ENCODE data around the gene MAGI2.
"Not testable (repeated sequence)": the region's sequence is repeated elsewhere in the genome, so short reads cannot be mapped to it uniquely, and the experiment has no call there.

The MAGI2 gene

DNA sequence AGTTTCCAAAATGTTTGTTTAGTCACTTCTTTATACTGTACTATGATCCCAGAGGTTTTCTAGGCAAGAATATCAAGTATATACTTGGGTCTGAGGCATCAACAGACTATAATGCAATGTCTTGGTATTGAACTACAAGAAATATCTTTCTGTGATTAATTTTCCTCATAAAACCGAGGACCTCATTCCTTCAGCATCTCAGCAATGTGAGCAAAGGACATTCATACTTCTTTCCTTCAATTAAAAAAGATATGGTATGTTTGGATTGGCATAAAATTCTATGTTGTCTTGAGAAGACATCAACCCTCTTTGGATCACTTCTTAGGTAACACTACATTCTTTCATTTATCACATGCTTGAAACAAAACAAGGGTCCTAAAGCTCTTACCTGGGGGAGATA, 1130.3 kb downstream of the MAGI2 start:
- H3K4me1 Mint-ChIP-seq = no peaks in the 10 kb centered on the region
- CTCF ChIA-PET = no interaction called here
- no peak overlapping the region for H3K4me3 Mint-ChIP-seq

DNA sequence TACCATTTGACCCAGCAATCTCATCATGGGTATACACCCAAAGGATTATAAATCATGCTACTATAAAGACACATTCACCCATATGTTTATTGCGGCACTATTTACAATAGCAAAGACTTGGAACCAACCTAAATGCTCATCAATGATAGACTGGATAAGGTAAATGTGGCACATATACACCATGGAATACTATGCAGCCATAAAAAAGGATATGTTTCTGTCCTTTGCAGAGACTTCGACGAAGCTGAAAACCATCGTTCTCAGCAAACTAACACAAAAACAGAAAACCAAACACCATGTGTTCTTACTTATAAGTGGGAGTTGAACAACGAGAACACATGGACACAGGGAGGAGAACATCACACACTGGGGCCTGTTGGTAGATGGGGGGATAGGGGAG, 1131.2 kb downstream of the MAGI2 start:
- DNase-seq, H3K27ac Mint-ChIP-seq, CTCF ChIA-PET, H3K9me3 Mint-ChIP-seq, H3K4me3 Mint-ChIP-seq, H3K36me3 Mint-ChIP-seq, H3K4me1 Mint-ChIP-seq, H3K27me3 Mint-ChIP-seq: not testable (repeated sequence)

More for the DNA sequence above, 1130.3 kb downstream of the MAGI2 start:
- Mint-ChIP-seq H3K27ac (no peak overlapping the region), H3K9me3 (no peaks in the 10 kb centered on the region), H3K36me3 (no peaks in the 10 kb centered on the region), H3K27me3 (no peaks in the 10 kb centered on the region)
- no peak for DNase-seq

DNA sequence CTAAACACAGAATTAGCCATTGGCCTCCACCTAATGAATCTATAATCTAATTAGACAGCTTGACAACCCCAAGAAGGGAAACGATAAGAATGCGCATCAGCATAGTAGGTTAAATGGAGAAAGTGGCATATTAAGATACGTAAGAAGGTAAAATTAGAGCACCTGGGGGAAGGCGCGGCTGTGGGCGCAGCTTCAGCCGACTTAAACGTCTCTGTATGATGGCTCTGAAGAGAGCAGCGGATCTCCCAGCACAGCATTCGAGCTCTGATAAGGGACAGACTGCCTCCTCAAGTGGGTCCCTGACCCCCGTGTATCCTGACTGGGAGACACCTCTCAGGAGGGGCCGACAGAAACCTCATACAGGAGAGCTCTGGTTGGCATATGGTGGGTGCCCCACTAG, 1136.1 kb downstream of the MAGI2 start:
- no peak overlapping the region for H3K4me3 Mint-ChIP-seq
- DNase-seq = no peak
- H3K27me3 Mint-ChIP-seq = no peaks in the 10 kb centered on the region
- H3K9me3 Mint-ChIP-seq = peaks cover 3% of the 10 kb centered on the region
- H3K36me3 Mint-ChIP-seq = no peaks in the 10 kb centered on the region
- CTCF ChIA-PET = no interaction called here
- H3K27ac Mint-ChIP-seq = no peak overlapping the region
- H3K4me1 Mint-ChIP-seq = no peaks in the 10 kb centered on the region

DNA sequence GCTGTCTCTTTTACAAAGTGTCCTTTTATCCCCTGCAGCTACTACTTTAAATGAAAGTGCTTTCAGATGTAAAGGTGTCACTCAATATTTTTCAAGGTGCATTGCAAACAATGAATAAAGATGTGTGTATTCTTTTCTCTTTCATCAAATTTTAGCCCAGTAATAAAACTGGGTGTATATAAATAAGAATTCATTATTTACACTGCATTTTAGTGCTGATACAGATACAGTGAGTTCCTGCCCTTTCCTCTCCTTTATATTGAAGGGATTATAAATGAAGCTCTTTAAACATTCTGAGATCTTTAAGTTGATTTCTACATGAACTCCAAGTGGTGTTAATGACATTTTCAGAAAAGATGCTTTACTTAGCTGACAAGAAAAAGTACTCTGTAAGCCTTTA, 1137.4 kb downstream of the MAGI2 start:
- H3K4me3 Mint-ChIP-seq = no peak overlapping the region
- no peak overlapping the region for H3K27ac Mint-ChIP-seq
- peaks cover 3% of the 10 kb centered on the region for H3K9me3 Mint-ChIP-seq
- no peaks in the 10 kb centered on the region for H3K36me3 Mint-ChIP-seq
- no peak for DNase-seq
- CTCF ChIA-PET = no interaction called here
- no peaks in the 10 kb centered on the region for H3K4me1 Mint-ChIP-seq
- H3K27me3 Mint-ChIP-seq = no peaks in the 10 kb centered on the region

DNA sequence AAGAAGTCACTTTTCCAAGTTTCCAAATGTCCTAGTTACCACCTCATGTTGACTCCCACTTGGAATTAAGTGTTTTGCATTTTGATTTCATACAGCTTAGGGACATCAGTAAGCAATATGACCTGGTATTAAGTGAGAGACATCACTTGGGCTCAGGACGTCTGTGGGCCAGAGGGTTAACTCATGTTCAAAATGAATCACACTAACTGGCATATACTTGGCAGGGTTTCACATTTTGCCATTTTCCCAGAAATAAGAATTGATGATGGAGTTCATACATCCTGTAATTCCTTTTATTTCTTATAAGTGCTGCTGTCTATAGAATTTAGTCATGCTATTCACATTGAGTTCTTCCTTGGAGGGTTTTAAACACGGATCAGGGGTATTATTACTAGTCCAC, 1138.3 kb downstream of the MAGI2 start:
- no peaks in the 10 kb centered on the region for H3K36me3 Mint-ChIP-seq
- no peaks in the 10 kb centered on the region for H3K27me3 Mint-ChIP-seq
- H3K27ac Mint-ChIP-seq = no peak overlapping the region
- no peaks in the 10 kb centered on the region for H3K4me1 Mint-ChIP-seq
- no peak for DNase-seq
- H3K9me3 Mint-ChIP-seq = peaks cover 3% of the 10 kb centered on the region
- H3K4me3 Mint-ChIP-seq = no peak overlapping the region
- CTCF ChIA-PET = no interaction called here

DNA sequence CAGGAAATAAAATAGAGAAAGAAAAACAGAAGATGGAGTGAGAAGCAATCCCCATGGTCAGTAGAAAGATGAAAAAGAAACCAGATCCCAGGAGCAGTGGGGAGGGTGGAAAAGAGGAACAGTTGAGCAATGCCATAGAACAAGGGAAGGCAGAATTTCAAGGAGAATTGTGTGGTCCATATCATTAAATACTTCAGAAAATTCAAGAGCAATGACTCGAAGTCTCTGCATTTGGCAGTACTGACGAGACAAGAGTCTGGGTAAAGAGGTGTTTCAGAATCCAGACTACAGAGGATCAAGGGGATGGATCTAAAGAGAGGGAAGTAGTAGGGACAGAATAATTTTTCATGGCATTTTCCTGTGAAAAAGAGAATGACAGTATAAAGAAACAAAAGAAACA, 1142.3 kb downstream of the MAGI2 start:
- no peak for DNase-seq
- no peaks in the 10 kb centered on the region for H3K9me3 Mint-ChIP-seq

DNA sequence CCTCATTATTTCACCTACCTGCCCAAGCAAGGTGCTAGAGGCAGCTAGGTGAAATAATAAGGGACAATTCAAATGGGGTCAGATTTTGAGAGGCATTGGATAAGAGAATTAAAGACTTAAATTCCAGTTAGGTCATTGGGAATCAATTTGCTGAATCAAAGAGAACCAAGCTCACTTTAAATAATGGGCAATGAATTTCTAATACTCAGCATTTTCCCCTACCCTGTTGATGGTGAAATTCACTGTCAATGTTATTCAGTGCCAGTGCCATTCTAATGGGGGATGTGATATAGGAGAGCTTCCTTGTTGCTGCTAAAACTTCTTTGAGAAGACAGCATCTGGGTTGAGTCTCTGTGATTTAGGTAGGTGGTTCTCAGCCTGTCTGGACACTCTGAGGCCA, 1145.6 kb downstream of the MAGI2 start:
- H3K36me3 Mint-ChIP-seq = no peaks in the 10 kb centered on the region
- H3K9me3 Mint-ChIP-seq = no peaks in the 10 kb centered on the region
- H3K27ac Mint-ChIP-seq = no peak overlapping the region
- CTCF ChIA-PET = no interaction called here
- DNase-seq = no peak
- H3K4me1 Mint-ChIP-seq = no peaks in the 10 kb centered on the region
- H3K27me3 Mint-ChIP-seq = no peaks in the 10 kb centered on the region
- no peak overlapping the region for H3K4me3 Mint-ChIP-seq

More for the DNA sequence above, 1142.3 kb downstream of the MAGI2 start:
- H3K27me3 Mint-ChIP-seq = no peaks in the 10 kb centered on the region
- no peaks in the 10 kb centered on the region for H3K4me1 Mint-ChIP-seq
- no peak overlapping the region for H3K27ac Mint-ChIP-seq
- CTCF ChIA-PET = no interaction called here
- H3K4me3 Mint-ChIP-seq = no peak overlapping the region
- H3K36me3 Mint-ChIP-seq = no peaks in the 10 kb centered on the region

DNA sequence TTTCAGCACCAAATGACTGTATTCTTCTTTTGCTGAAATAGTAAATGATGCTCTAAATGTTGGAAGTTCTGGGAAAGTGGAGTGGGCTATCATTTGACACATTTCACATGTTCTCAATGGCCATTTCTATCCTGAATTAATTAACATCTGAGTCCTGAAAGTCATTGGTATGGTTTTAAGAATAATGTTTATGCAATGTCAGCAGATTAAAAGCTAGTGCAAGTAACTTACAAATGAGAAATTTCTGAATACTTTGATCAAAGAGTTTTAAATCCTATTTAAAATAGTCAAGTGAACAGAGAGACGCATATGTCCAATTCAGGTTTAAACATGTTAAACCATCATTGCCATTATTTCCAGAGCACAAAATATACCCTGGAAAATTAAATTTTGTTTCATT, 1146.8 kb downstream of the MAGI2 start:
- CTCF ChIA-PET = no interaction called here
- no peak for DNase-seq
- no peaks in the 10 kb centered on the region for H3K36me3 Mint-ChIP-seq
- H3K4me1 Mint-ChIP-seq = no peaks in the 10 kb centered on the region
- no peaks in the 10 kb centered on the region for H3K27me3 Mint-ChIP-seq
- H3K27ac Mint-ChIP-seq = no peak overlapping the region
- no peaks in the 10 kb centered on the region for H3K9me3 Mint-ChIP-seq
- H3K4me3 Mint-ChIP-seq = no peak overlapping the region

DNA sequence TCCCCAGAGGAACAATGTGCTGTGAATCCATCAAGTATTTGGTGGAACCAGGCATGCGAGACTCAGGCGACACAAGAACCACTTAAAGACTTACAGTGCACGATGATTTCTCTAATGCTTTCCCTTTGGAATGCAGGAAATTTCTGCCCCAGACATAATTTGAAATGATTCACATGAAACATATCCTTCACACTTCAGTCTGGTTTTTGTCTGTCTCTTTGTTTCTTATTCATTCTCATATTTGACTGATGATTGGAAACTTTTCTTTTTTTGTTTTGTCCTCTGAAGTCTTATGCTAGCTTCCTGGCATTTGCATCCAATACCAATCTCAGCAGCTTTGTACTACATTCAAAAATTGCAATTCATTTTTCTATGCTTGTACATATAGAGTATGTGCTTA, 1152.1 kb downstream of the MAGI2 start:
- Mint-ChIP-seq H3K27me3 (no peaks in the 10 kb centered on the region), H3K9me3 (no peaks in the 10 kb centered on the region), H3K4me1 (no peaks in the 10 kb centered on the region), H3K4me3 (no peak overlapping the region), H3K27ac (no peak overlapping the region), H3K36me3 (no peaks in the 10 kb centered on the region)
- CTCF ChIA-PET = no interaction called here
- no peak for DNase-seq

DNA sequence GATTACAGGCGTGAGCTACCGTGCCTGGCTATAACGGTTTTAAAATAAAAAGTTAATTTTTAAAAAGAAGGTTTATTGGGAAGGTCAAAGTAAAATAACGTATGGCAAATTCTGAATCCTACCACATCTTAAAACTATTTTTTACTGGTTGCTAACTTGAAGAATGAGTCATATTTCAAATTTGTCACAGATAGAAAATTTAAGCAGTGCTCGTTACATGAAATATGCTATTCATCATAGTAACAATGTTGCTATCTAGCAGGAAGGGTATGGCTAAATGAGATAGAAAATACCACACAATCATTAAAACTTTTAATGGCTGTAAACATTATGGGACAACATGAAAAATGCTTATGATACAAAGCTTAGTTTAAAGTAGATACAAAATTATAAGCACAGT, 1154.4 kb downstream of the MAGI2 start:
- H3K27me3 Mint-ChIP-seq = no peaks in the 10 kb centered on the region
- no peak overlapping the region for H3K27ac Mint-ChIP-seq
- H3K4me3 Mint-ChIP-seq = no peak overlapping the region
- H3K9me3 Mint-ChIP-seq = no peaks in the 10 kb centered on the region
- DNase-seq = no peak
- H3K36me3 Mint-ChIP-seq = no peaks in the 10 kb centered on the region
- no peaks in the 10 kb centered on the region for H3K4me1 Mint-ChIP-seq
- CTCF ChIA-PET = no interaction called here

DNA sequence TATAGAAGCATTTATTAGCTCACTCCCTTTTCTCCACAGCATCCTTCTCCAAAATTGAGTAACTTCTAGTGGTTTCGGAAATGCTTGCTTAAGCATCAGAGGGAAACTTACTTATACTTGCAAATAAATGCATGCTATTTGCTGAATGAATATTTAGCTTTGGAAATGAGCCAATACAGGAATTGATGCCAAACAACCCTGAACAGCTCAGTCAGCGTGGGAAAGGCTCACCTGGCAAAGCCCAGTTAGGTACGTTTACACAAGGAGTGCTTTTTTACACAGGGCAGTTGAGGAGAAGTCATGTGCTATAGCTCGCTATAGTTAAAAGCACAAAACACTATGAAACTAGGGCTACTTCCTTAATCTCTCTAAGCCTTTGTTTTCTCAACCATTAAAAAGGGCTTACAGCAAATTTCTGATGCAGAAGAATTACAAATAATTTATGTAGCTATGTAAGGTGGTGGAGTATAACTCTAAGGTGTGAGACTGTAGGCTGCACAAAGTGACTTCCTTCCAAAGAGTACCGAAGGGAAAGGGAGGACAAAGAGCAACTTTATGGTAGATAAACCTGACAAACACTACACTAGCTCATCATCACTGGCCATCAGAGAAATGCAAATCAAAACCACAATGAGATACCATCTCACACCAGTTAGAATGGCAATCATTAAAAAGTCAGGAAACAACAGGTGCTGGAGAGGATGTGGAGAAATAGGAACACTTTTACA, 1156.7 kb downstream of the MAGI2 start:
- Mint-ChIP-seq H3K9me3 (peaks cover 3% of the 10 kb centered on the region), H3K27ac (no peak overlapping the region), H3K4me3 (no peak overlapping the region), H3K4me1 (no peaks in the 10 kb centered on the region), H3K36me3 (no peaks in the 10 kb centered on the region), H3K27me3 (no peaks in the 10 kb centered on the region)
- DNase-seq = no peak
- CTCF ChIA-PET = no interaction called here

DNA sequence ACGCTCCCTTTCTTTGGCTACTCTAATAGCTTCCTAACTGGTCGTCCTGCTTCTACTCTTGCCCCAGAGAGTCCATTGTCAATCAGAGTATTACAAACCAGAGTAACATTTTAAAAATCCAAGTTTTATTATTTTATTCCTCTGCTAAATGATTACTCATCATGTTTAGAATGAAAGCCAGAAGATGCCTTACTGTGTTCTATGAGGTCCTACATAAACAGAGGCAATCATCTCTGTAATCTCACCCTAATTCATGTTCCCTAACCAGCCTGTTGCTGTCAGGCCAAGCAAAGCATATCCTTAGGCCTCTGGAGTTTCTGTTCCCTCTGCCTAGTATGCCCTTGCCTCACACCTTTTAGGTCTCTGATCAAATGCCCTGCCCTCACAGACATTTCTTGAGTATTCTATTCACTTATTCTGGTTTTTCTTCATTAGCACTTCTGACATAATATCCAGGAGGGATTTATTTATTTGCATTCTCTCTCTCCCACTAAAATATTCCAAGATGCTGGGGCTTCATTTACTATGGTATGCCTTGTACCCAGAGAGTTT, 1157.3 kb downstream of the MAGI2 start:
- H3K4me1 Mint-ChIP-seq = no peaks in the 10 kb centered on the region
- peaks cover 3% of the 10 kb centered on the region for H3K9me3 Mint-ChIP-seq
- no peaks in the 10 kb centered on the region for H3K36me3 Mint-ChIP-seq
- no peak for DNase-seq
- no peak overlapping the region for H3K4me3 Mint-ChIP-seq
- no peaks in the 10 kb centered on the region for H3K27me3 Mint-ChIP-seq
- CTCF ChIA-PET = no interaction called here
- H3K27ac Mint-ChIP-seq = no peak overlapping the region

DNA sequence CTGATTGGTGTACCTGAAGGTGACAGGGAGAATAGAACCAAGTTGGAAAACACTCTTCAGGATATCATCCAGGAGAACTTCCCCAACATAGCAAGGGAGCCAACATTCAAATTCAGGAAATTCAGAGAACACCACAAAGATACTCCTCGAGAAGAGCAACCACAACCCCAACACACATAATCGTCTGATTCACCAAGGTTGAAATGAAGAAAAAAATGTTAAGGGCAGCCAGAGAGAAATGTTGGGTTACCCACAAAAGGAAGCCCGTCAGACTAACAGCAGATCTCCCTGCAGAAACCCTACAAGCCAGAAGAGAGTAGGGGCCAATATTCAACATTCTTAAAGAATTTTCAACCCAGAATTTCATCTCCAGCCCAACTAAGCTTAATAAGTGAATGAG, 1164.0 kb downstream of the MAGI2 start:
- DNase-seq, H3K4me1 Mint-ChIP-seq, CTCF ChIA-PET, H3K27me3 Mint-ChIP-seq, H3K4me3 Mint-ChIP-seq, H3K36me3 Mint-ChIP-seq, H3K9me3 Mint-ChIP-seq, H3K27ac Mint-ChIP-seq: not testable (repeated sequence)

DNA sequence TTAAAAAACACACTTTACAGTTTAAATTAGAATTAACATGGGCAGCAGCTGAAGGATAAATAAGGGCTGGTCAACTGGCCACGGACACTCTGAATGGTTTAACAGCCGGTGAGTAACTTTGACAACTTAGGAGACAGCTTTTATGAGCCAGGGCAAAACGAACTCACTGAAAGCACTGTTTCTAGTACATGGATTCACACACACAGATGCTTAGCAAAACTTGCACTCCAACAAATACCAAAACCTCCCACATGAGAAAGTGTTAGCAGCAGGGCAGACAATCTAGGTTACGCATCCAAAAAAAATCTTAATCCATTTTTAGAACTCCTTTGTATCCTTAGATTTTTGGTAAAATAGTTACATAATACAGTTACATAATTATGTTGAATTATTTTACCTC, 1168.5 kb downstream of the MAGI2 start:
- H3K9me3 Mint-ChIP-seq = no peaks in the 10 kb centered on the region
- H3K4me1 Mint-ChIP-seq = no peaks in the 10 kb centered on the region
- H3K27ac Mint-ChIP-seq = no peak overlapping the region
- DNase-seq = no peak
- no peaks in the 10 kb centered on the region for H3K27me3 Mint-ChIP-seq
- H3K36me3 Mint-ChIP-seq = no peaks in the 10 kb centered on the region
- H3K4me3 Mint-ChIP-seq = no peak overlapping the region
- CTCF ChIA-PET = no interaction called here

DNA sequence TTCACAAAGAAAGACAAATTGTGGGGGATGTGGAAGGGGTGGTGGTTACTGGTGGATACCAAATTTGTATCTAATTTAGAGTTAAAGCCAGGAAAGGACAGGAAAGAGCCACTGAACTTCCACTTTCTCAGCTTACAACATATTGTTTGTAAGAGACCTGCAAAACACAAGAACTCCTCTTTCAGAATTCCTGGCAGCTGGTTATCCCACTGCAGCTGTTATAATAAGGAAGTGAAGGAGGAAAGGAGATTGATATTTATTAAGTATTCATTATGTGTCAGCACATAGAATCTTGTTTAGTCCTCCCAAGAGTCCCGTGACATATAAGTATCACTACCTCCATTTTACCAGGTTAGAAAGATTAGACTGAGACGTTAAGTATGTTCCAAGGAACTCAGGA, 1173.2 kb downstream of the MAGI2 start:
- no peak overlapping the region for H3K27ac Mint-ChIP-seq
- no peaks in the 10 kb centered on the region for H3K9me3 Mint-ChIP-seq
- H3K4me1 Mint-ChIP-seq = no peaks in the 10 kb centered on the region
- DNase-seq = no peak
- H3K4me3 Mint-ChIP-seq = no peak overlapping the region
- CTCF ChIA-PET = no interaction called here
- no peaks in the 10 kb centered on the region for H3K36me3 Mint-ChIP-seq
- no peaks in the 10 kb centered on the region for H3K27me3 Mint-ChIP-seq

DNA sequence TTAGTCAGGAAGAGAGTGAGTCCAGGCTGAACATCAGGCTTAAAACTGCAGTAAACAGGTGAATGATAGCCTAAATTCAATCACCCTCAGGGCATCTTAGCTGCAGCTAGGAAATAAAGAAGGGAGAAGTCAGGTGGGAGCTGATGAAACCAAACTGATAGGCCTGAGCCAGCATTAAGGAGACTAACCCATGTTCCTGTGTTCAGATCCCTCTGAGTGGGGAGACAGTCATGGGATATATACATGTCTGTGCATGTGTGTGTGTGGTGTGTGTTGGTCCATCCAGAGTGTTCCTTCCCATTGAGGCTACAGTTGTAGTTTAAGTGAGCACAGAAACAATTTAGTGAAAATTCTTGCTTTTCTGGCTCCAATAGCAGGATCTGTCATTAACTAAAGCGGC, 1174.0 kb downstream of the MAGI2 start:
- H3K4me3 Mint-ChIP-seq = no peak overlapping the region
- CTCF ChIA-PET = no interaction called here
- H3K36me3 Mint-ChIP-seq = no peaks in the 10 kb centered on the region
- no peak overlapping the region for H3K27ac Mint-ChIP-seq
- H3K9me3 Mint-ChIP-seq = no peaks in the 10 kb centered on the region
- no peak for DNase-seq
- no peaks in the 10 kb centered on the region for H3K4me1 Mint-ChIP-seq
- H3K27me3 Mint-ChIP-seq = no peaks in the 10 kb centered on the region

All from activated naive CD4-positive, alpha-beta T cell treated with anti-CD3 and anti-CD28 coated beads, Interleukin-2, amount 10 ng/mL, durations not matched to agents 7 days and 5 days (primary cell).